SU-DHL-6 (cell line): Measurements from ENCODE around the gene NELL1.

Experiments used
- H2AFZ ChIP-seq: fragments of 200-600 bp; sonication (generic); 2 replicates; pipeline ENCODE4 v1.6.1; 2014; ENCODE audit warnings: low read depth, mild to moderate bottlenecking, moderate library complexity, mixed read lengths, antibody characterized with exemption, low read length; ENCODE audit not compliant: severe bottlenecking
- H3F3A ChIP-seq: fragments of 200-600 bp; shearing (Covaris generic); 2 replicates; pipeline ENCODE4 v1.6.0; 2016; ENCODE audit warnings: antibody characterized with exemption, mild to moderate bottlenecking; ENCODE audit not compliant: insufficient read depth
- H3K27ac ChIP-seq: fragments of 200-600 bp; sonication (generic); 2 replicates; pipeline ENCODE4 v1.5.1; 2016; ENCODE audit warnings: low read depth, mild to moderate bottlenecking, low read length, moderate library complexity, mixed read lengths
- H3K27me3 ChIP-seq: fragments of 200-600 bp; sonication (generic), shearing (Covaris generic); 2 replicates; pipeline ENCODE4 v1.6.0; 2014; ENCODE audit warnings: mild to moderate bottlenecking, low read length
- H3K36me3 ChIP-seq: fragments of 200-600 bp; sonication (generic); 2 replicates; pipeline ENCODE4 v1.6.1; 2014; ENCODE audit warnings: mild to moderate bottlenecking, low read length, mixed read lengths
- H3K4me2 ChIP-seq: fragments of 300-600, 200-600 bp; shearing (Covaris generic), sonication (generic); 2 replicates; pipeline ENCODE4 v1.6.0; 2014; ENCODE audit warnings: low read length, low read depth, mild to moderate bottlenecking; ENCODE audit not compliant: poor library complexity, severe bottlenecking
- H3K4me3 ChIP-seq: fragments of 200-600 bp; sonication (generic); 2 replicates; pipeline ENCODE4 v1.5.1; 2014; ENCODE audit warnings: antibody characterized with exemption, low read length, mild to moderate bottlenecking, mixed read lengths; ENCODE audit not compliant: insufficient read depth, poor library complexity, severe bottlenecking
- H3K79me2 ChIP-seq: fragments of 200-600 bp; sonication (generic); 2 replicates; pipeline ENCODE4 v1.6.1; 2014; ENCODE audit warnings: mild to moderate bottlenecking, low read length, moderate library complexity; ENCODE audit not compliant: insufficient read depth
- H3K9ac ChIP-seq: fragments of 200-600 bp; sonication (generic); 2 replicates; pipeline ENCODE4 v1.7.0; 2014; ENCODE audit warnings: mild to moderate bottlenecking, low read length
- H3K9me2 ChIP-seq: fragments of 200-600 bp; sonication (generic); replicated peaks from 2 replicates; pipeline ENCODE4 v1.6.1; 2014; ENCODE audit warnings: low read length; ENCODE audit not compliant: insufficient read depth
- H3K9me3 ChIP-seq: fragments of 200-600 bp; sonication (generic); 2 replicates; pipeline ENCODE4 v1.6.1; 2014; ENCODE audit warnings: low read length, mixed read lengths; ENCODE audit not compliant: insufficient read depth
- H4K20me1 ChIP-seq: fragments of 200-600 bp; sonication (generic); 2 replicates; pipeline ENCODE4 v1.6.1; 2014; ENCODE audit warnings: low read depth, mild to moderate bottlenecking, antibody characterized with exemption, low read length, moderate library complexity, mixed read lengths
- CTCF ChIP-seq: fragments of 200-600 bp; sonication (generic); IDR thresholded peaks from one replicate; pipeline ENCODE4 v1.5.1; 2017; ENCODE audit warnings: antibody characterized with exemption, mild to moderate bottlenecking, low read length, moderate library complexity; ENCODE audit not compliant: insufficient read depth, poor library complexity, severe bottlenecking
- EZH2phosphoT487 ChIP-seq: fragments of 200-600 bp; sonication (generic), shearing (Covaris generic); conservative IDR thresholded peaks from 2 replicates; pipeline ENCODE4 v1.6.1; 2018; ENCODE audit warnings: mild to moderate bottlenecking, antibody characterized with exemption, low read length, moderate library complexity, mixed read lengths

Gene NELL1

GRCh38 chr11:21405422-21405821 lies 736.0 kb downstream of the NELL1 start:
- Histone ChIP-seq H4K20me1 (no peaks in the 10 kb centered on the region), H3K79me2 (no peaks in the 10 kb centered on the region), H3K9ac (no peak overlapping the region), H3K9me2 (no peaks in the 10 kb centered on the region), H2AFZ (no peak overlapping the region), H3F3A (no peaks in the 10 kb centered on the region), H3K36me3 (no peaks in the 10 kb centered on the region), H3K27me3 (no peaks in the 10 kb centered on the region), H3K9me3 (no peaks in the 10 kb centered on the region), H3K4me2 (no peak overlapping the region), H3K27ac (no peak overlapping the region), H3K4me3 (no peak overlapping the region)
- TF ChIP-seq CTCF: no peak
- no peak for TF ChIP-seq EZH2phosphoT487

GRCh38 chr11:21410513-21410912 lies 741.1 kb downstream of the NELL1 start:
- no peak overlapping the region for H3K4me3 ChIP-seq
- no peaks in the 10 kb centered on the region for H3K9me2 ChIP-seq
- TF ChIP-seq CTCF: no peak
- no peak for TF ChIP-seq EZH2phosphoT487
- no peak overlapping the region for H2AFZ ChIP-seq
- no peak overlapping the region for H3K4me2 ChIP-seq
- H3K9ac ChIP-seq: no peak overlapping the region
- no peak overlapping the region for H3K27ac ChIP-seq
- no peaks in the 10 kb centered on the region for H3F3A ChIP-seq
- H3K79me2 ChIP-seq: no peaks in the 10 kb centered on the region
- H4K20me1 ChIP-seq: no peaks in the 10 kb centered on the region
- no peaks in the 10 kb centered on the region for H3K27me3 ChIP-seq
- no peaks in the 10 kb centered on the region for H3K9me3 ChIP-seq
- no peaks in the 10 kb centered on the region for H3K36me3 ChIP-seq

GRCh38 chr11:21411104-21411503 lies 741.7 kb downstream of the NELL1 start:
- H3F3A ChIP-seq: no peaks in the 10 kb centered on the region
- H3K9me2 ChIP-seq: no peaks in the 10 kb centered on the region
- H3K9me3 ChIP-seq: no peaks in the 10 kb centered on the region
- no peaks in the 10 kb centered on the region for H3K79me2 ChIP-seq
- H3K27me3 ChIP-seq: no peaks in the 10 kb centered on the region
- no peak overlapping the region for H2AFZ ChIP-seq
- H3K9ac ChIP-seq: no peak overlapping the region
- H3K27ac ChIP-seq: no peak overlapping the region
- no peaks in the 10 kb centered on the region for H4K20me1 ChIP-seq
- no peaks in the 10 kb centered on the region for H3K36me3 ChIP-seq
- H3K4me2 ChIP-seq: no peak overlapping the region
- TF ChIP-seq EZH2phosphoT487 (no peak), CTCF (no peak)
- no peak overlapping the region for H3K4me3 ChIP-seq

GRCh38 chr11:21411597-21411996 lies 742.2 kb downstream of the NELL1 start:
- no peaks in the 10 kb centered on the region for H3K9me2 ChIP-seq
- no peaks in the 10 kb centered on the region for H4K20me1 ChIP-seq
- H3K27me3 ChIP-seq: no peaks in the 10 kb centered on the region
- no peak overlapping the region for H3K27ac ChIP-seq
- no peaks in the 10 kb centered on the region for H3K9me3 ChIP-seq
- no peaks in the 10 kb centered on the region for H3K36me3 ChIP-seq
- no peak overlapping the region for H3K4me3 ChIP-seq
- H3K4me2 ChIP-seq: no peak overlapping the region
- TF ChIP-seq EZH2phosphoT487 (no peak), CTCF (no peak)
- no peak overlapping the region for H2AFZ ChIP-seq
- no peaks in the 10 kb centered on the region for H3F3A ChIP-seq
- no peaks in the 10 kb centered on the region for H3K79me2 ChIP-seq
- H3K9ac ChIP-seq: no peak overlapping the region
